ENCODE measurements around the gene WBP11. TPM values are rescaled to one million over a fixed set of nuclear protein-coding genes. Genes with fewer than 3 reads are reported as not detected.

The WBP11 gene
- total and polyA plus RNA-seq, 2 of the 13 experiments (the other 11 are each of a cell fraction or from before 2014, with no cell fraction given), result 7.6 to 31.0 TPM

DNA sequence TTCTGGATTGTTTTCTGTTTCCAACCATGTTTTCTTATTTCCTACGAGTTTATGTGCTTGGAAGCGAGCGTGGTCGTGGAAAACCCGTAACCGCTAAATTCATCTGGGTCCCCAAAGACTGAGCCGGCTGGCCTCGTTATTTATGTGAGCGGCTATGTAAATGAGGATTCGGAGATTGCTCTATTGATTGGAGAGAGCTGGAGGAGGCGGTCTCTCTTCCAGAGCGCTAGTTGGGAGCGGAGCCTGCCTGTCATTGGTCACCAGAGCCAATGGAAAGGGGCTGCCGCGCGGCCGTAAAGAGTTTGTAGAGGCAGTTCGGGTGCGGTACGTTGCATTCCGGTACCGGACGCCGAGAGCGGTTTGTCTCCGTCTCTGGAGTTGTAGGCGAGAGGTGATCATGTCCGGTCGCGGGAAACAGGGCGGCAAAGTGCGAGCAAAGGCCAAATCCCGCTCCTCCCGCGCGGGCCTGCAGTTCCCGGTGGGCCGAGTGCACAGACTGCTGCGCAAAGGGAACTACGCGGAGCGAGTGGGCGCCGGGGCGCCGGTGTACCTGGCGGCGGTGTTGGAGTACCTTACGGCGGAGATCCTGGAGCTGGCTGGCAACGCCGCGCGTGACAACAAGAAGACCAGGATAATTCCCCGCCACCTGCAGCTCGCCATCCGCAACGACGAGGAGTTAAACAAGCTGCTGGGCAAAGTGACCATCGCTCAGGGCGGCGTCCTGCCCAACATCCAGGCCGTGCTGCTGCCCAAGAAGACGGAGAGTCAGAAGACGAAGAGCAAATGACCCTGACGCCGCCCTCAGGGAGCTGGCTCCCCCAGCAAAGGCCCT, 29.0 kb downstream of the WBP11 start (continued):
- TF ChIP-seq, protein P1, sequence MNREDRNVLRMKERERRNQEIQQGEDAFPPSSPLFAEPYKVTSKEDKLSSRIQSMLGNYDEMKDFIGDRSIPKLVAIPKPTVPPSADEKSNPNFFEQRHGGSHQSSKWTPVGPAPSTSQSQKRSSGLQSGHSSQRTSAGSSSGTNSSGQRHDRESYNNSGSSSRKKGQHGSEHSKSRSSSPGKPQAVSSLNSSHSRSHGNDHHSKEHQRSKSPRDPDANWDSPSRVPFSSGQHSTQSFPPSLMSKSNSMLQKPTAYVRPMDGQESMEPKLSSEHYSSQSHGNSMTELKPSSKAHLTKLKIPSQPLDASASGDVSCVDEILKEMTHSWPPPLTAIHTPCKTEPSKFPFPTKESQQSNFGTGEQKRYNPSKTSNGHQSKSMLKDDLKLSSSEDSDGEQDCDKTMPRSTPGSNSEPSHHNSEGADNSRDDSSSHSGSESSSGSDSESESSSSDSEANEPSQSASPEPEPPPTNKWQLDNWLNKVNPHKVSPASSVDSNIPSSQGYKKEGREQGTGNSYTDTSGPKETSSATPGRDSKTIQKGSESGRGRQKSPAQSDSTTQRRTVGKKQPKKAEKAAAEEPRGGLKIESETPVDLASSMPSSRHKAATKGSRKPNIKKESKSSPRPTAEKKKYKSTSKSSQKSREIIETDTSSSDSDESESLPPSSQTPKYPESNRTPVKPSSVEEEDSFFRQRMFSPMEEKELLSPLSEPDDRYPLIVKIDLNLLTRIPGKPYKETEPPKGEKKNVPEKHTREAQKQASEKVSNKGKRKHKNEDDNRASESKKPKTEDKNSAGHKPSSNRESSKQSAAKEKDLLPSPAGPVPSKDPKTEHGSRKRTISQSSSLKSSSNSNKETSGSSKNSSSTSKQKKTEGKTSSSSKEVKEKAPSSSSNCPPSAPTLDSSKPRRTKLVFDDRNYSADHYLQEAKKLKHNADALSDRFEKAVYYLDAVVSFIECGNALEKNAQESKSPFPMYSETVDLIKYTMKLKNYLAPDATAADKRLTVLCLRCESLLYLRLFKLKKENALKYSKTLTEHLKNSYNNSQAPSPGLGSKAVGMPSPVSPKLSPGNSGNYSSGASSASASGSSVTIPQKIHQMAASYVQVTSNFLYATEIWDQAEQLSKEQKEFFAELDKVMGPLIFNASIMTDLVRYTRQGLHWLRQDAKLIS (CRISPR knock-in tag; IDR thresholded peaks at IDR 0.05), result 0 out of 2 replicates have a peak, but pooled peaks have one; percentile 9
- TF ChIP-seq SAP130 (CRISPR knock-in tag; IDR thresholded peaks at IDR 0.05; ENCODE audit: low read depth) (peak; percentile 81; the same call in 1 of the 2 replicates), ZNF644 (CRISPR knock-in tag; IDR thresholded peaks at IDR 0.05; ENCODE audit: low read depth) (no peak), GATAD1 (CRISPR knock-in tag; IDR thresholded peaks at IDR 0.05) (peak; percentile 30; the same call in 1 of the 2 replicates), DR1 (CRISPR knock-in tag; IDR thresholded peaks at IDR 0.05) (0 out of 2 replicates have a peak, but pooled peaks have one; percentile 35), KDM2A (CRISPR knock-in tag; IDR thresholded peaks at IDR 0.05; ENCODE audit: borderline replicate concordance, low read depth) (peak; percentile 41; the same call in 1 of the 2 replicates), ZSCAN21 (CRISPR knock-in tag; IDR thresholded peaks at IDR 0.05; ENCODE audit: borderline replicate concordance) (0 out of 2 replicates have a peak, but pooled peaks have one; percentile 74), AGO2 (optimal IDR thresholded peaks at IDR 0.05; ENCODE audit: low read depth, low read length) (peak; percentile 58), ZNF619 (CRISPR knock-in tag; IDR thresholded peaks at IDR 0.05) (peak; percentile 34; the same call in 1 of the 2 replicates), TAF1 (CRISPR knock-in tag; IDR thresholded peaks at IDR 0.05) (peak; percentile 74; the same call in 1 of the 2 replicates), ZNF883 (CRISPR knock-in tag; IDR thresholded peaks at IDR 0.05; ENCODE audit: not compliant biosample characterization) (no peak), ZNF263 (CRISPR knock-in tag; IDR thresholded peaks at IDR 0.05) (0 out of 2 replicates have a peak, but pooled peaks have one; percentile 31), ZMAT3 (CRISPR knock-in tag; conservative IDR thresholded peaks at IDR 0.05) (no peak; the same call in 1 of the 2 replicates), JARID2 (CRISPR knock-in tag; IDR thresholded peaks at IDR 0.05; ENCODE audit: insufficient replicate concordance) (peak; percentile 53), ZMYM2 (CRISPR knock-in tag; IDR thresholded peaks at IDR 0.05) (peak; percentile 81; the same call in 1 of the 2 replicates), CCDC6 (CRISPR knock-in tag; IDR thresholded peaks at IDR 0.05) (0 out of 2 replicates have a peak, but pooled peaks have one; percentile 38), ZNF253 (CRISPR knock-in tag; IDR thresholded peaks at IDR 0.05; ENCODE audit: borderline replicate concordance) (peak; percentile 50; the same call in 1 of the 2 replicates)
- TF ChIP-seq, protein P2, sequence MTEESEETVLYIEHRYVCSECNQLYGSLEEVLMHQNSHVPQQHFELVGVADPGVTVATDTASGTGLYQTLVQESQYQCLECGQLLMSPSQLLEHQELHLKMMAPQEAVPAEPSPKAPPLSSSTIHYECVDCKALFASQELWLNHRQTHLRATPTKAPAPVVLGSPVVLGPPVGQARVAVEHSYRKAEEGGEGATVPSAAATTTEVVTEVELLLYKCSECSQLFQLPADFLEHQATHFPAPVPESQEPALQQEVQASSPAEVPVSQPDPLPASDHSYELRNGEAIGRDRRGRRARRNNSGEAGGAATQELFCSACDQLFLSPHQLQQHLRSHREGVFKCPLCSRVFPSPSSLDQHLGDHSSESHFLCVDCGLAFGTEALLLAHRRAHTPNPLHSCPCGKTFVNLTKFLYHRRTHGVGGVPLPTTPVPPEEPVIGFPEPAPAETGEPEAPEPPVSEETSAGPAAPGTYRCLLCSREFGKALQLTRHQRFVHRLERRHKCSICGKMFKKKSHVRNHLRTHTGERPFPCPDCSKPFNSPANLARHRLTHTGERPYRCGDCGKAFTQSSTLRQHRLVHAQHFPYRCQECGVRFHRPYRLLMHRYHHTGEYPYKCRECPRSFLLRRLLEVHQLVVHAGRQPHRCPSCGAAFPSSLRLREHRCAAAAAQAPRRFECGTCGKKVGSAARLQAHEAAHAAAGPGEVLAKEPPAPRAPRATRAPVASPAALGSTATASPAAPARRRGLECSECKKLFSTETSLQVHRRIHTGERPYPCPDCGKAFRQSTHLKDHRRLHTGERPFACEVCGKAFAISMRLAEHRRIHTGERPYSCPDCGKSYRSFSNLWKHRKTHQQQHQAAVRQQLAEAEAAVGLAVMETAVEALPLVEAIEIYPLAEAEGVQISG (CRISPR knock-in tag; IDR thresholded peaks at IDR 0.05), result 0 out of 2 replicates have a peak, but pooled peaks have one; percentile 17
- TF ChIP-seq, protein P3, sequence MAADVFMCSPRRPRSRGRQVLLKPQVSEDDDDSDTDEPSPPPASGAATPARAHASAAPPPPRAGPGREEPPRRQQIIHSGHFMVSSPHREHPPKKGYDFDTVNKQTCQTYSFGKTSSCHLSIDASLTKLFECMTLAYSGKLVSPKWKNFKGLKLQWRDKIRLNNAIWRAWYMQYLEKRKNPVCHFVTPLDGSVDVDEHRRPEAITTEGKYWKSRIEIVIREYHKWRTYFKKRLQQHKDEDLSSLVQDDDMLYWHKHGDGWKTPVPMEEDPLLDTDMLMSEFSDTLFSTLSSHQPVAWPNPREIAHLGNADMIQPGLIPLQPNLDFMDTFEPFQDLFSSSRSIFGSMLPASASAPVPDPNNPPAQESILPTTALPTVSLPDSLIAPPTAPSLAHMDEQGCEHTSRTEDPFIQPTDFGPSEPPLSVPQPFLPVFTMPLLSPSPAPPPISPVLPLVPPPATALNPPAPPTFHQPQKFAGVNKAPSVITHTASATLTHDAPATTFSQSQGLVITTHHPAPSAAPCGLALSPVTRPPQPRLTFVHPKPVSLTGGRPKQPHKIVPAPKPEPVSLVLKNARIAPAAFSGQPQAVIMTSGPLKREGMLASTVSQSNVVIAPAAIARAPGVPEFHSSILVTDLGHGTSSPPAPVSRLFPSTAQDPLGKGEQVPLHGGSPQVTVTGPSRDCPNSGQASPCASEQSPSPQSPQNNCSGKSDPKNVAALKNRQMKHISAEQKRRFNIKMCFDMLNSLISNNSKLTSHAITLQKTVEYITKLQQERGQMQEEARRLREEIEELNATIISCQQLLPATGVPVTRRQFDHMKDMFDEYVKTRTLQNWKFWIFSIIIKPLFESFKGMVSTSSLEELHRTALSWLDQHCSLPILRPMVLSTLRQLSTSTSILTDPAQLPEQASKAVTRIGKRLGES (CRISPR knock-in tag; IDR thresholded peaks at IDR 0.05; ENCODE audit: borderline replicate concordance), result no peak
